NCI-H2081 (cell line): ENCODE data around the gene GPR62.

Source experiments
- DNase-seq, 2 experiments: peaks; one replicate each; lab custom pipeline; 2025; lab: John Stamatoyannopoulos, UW

Gene GPR62

GRCh38 chr3:51938780-51939425 is 16.3 kb upstream of the GPR62 start:
- DNase-seq, result no peak

- no peak for DNase-seq
These were observed 14.3 kb upstream of the GPR62 start for GRCh38 chr3:51940648-51941462.

GRCh38 chr3:51941463-51941797 is 13.8 kb upstream of the GPR62 start:
- DNase-seq, result no peak

DNA sequence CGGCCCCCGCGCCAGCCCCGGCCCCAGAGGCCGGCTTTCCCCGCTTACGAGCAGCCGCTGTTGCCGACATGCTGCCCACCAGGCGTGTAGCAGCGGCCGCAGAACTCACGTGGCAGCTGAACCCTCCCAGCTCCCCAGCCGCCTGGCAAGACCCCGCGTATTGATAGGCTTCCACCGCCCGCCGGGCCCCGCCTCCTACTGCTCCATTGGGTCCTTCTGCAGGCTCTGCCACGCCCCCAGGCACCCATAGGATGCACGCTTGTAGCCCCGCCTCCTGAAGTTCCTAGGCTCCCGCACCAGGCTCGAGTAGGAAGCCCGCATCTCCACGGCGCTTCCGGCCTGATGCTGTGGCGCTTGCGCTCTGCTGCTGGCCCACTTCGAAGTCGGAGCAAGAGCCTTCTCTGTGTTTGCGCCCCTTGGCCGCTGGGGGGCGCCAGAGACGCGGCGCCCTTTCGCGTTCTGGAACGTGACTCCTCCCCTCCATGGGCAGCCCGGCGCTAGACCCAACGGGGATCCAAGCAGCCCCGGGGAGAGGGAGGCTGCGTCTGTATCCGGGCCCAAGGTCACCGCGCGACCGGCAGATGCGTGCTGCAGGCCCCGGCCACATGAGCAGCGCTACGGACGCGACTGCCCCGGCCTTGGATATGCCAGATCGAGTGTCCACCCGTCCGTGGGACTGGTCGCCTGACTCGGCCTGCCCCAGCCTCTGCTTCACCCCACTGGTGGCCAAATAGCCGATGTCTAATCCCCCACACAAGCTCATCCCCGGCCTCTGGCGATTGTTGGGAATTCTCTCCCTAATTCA is 13.2 kb upstream of the GPR62 start, which contains the start of the genes PARP3 and RRP9:
PARP3 (plus strand) TSS at position 566 of the 805 bp plus-strand sequence. CDS start 993 bp downstream, outside the sequence.
RRP9 (minus strand) TSS at position 107 of the 805 bp plus-strand sequence; CDS start at position 70, 37 bp downstream.
- DNase-seq, result peak; percentile 98

- no peak for DNase-seq
These were observed 12.4 kb upstream of the GPR62 start for GRCh38 chr3:51942603-51943450.

DNA sequence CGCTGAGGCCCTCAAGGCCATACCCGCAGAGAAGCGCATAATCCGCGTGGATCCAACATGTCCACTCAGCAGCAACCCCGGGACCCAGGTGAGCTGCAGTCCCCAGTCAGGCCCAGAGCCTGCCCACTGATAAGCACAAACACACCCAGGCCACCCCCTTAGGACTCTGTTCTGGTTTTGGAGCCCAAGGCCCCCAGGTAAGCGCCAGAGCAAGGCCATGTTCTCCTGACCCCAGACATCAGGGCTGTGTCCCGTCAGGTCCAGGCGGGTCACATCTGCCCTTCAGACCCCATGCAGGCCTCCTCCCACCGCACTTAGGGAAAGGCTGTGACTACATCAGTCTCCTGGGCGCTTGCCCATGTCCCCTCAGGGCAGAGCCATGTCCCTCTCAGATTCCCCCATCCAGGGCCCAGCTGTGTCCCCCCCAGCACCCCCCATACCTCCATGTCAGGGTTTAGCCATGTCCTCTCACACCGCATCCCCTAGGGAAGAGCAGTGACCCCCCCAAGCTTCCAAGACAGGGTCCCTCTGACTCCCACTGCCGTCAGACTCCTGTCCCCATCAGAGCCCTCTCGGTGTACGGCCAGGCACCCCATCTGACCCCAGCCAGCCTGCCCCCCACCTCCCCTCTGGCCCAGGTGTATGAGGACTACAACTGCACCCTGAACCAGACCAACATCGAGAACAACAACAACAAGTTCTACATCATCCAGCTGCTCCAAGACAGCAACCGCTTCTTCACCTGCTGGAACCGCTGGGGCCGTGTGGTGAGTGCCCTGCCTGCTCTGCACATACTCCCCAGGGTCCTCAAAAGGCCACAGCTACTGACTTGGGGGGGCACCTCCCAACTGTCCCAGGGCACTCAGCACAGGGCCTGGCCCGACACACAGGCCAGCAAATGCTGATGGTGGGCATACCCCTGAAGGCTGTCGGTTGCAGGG is 11.5 kb upstream of the GPR62 start:
- no peak for DNase-seq

GRCh38 chr3:51944451-51945021 is 10.6 kb upstream of the GPR62 start:
- no peak for DNase-seq

DNA sequence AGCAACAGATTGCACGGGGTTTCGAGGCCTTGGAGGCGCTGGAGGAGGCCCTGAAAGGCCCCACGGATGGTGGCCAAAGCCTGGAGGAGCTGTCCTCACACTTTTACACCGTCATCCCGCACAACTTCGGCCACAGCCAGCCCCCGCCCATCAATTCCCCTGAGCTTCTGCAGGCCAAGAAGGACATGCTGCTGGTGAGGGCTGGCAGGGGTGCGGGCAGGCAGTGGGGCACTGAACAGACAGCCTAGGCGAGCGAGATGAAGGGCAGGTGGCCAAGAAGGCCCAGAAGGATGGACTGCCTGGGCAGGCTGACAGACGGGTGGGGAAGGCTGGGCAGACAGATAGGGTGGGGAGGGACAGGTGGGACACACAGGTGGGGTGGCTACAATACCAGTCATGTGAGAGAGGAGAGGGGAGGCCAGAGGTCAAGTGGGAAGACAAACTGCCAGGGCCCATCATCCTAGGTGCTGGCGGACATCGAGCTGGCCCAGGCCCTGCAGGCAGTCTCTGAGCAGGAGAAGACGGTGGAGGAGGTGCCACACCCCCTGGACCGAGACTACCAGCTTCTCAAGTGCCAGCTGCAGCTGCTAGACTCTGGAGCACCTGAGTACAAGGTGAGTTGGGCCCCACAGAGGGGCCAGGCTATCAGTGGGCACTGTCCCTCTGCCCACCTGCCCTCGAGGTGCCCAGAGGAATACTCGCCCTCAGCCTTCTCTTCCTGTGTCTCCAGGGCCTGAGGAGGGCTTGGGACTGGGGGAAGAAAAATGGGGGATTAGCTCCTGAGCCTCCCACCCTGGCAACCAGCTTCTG is 9.9 kb upstream of the GPR62 start:
- no peak for DNase-seq

DNA sequence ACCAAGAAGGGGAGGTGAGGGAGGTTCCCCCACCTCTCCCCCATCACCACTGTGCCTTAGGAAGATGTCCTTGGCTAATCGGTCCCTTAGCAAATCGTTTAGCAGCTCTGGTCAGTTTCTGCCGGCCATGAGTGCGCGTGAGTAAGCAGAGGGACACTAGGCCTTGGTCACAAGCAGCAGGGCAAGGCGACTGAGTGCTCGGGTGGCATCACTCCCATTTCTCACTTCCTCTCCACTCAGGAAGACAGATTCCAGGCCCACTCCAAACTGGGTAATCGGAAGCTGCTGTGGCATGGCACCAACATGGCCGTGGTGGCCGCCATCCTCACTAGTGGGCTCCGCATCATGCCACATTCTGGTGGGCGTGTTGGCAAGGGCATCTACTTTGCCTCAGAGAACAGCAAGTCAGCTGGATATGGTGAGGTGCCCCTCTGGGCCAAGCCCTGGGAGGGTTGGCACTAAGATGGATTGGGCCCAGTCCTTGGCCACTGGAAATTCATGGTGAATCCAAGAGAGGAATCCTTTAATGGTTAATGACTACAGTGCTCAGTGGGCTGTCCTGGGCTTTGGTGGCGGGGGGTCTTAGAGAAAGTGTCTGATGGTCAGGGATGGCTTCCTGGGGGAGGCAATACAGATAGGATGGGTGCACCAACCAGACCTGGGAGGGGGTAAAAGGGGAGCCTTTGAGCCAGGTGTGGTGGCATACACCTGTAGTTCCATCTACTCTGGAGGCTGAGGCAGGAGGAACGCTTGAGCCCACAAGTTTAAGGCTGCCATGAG is 9.1 kb upstream of the GPR62 start:
- no peak for DNase-seq

DNA sequence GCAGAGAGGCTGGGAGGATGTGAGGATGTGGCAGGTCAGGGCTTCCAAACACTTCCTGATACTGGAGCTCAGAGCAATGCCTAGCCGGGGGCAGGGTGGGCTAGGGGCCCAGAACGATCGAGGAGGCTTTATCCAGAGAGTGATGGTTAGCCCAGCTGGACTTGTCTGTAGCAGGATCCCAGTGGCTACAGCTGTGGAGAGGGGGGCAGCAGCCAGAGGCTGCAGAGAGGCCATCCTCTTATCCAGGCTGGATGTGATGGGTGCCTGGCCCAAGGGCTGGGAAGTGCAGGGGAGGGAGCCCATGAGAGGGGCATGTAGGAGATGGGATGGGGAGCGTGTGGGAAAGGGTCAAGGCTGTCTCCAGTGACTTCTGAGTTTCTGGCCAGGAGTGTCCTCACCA is 8.4 kb upstream of the GPR62 start:
- no peak for DNase-seq

- DNase-seq, result no peak
These were observed 7.8 kb upstream of the GPR62 start for GRCh38 chr3:51947215-51947900.

GRCh38 chr3:51948016-51948580 is 7.1 kb upstream of the GPR62 start:
- DNase-seq, result no peak

- no peak for DNase-seq
These were observed 6.1 kb upstream of the GPR62 start for GRCh38 chr3:51949121-51949520.

- no peak for DNase-seq
These were observed 4.3 kb upstream of the GPR62 start for GRCh38 chr3:51950899-51951298.

DNA sequence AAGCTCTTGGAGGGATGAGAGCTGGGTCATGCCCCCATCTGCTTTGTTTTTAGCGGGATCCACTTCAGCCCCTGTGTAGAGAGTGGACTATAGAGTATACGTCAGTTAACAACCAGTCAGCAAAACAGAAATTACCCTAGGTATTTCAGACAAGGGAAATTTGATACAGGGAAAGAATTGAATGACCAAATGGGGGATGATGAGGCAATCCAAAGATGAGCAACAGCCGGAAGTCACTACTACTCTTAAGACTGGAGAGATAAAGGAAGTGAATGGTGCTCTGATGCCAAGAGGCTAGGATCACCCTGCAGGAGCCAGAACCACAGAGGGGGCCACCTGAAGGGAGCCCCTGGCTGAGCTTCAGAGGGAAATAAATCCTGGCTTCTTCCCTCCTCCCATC is 1.7 kb upstream of the GPR62 start:
- no peak for DNase-seq

- DNase-seq, result no peak
These were observed 1.1 kb upstream of the GPR62 start for GRCh38 chr3:51954105-51954504.

DNA sequence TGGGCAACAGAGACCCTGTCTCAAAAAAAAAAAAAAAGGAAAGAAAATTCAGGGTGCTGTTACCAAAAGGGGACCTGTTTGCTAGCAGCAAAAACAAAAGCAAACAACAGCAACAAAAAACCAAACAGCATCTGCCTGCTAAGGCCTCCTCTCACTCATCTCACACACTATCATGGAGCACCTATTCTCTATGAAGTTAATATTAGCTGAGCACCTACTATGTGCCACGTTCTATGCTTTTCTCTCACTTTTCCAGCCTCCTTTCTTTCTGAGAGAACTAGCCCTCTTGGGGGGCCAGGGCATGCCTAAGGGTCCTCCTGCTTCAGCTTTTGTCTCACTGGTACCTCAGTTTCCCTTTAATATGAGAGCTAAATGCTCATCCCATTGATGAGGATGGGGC is 468 bp upstream of the GPR62 start:
- no peak for DNase-seq
